HG02870 (cell line): Measurements from ENCODE around the gene TPRG1L.

Source experiments
- ATAC-seq: cut with Tn5 transposase; IDR thresholded peaks from one replicate; pipeline ENCODE4 v1.9.1; 2021; ENCODE audit warnings: mild to moderate bottlenecking, moderate library complexity; ENCODE audit not compliant: unreplicated experiment

The TPRG1L gene

DNA sequence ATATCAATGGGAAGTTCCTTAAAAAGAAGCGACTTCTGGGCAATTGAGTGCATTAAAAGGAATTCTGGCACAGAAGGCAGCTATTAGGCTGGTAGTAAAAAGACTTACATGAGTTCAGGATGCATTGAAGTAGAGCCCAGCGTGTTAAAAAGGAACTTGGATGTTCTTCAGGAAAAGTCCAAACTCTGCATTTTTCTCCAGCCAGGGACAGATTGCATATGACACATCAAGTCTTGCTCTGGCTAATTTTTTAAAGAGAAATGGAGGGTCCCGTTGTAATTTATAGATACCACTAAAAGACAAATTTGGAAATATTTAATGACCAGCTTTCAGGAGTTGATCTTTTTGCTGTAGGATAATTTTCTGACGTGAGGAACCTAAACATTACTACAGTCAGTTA, 1.2 kb downstream of the TPRG1L start:
- no peak for ATAC-seq

GRCh38 chr1:3627515-3628253, 2.9 kb downstream of the TPRG1L start:
- ATAC-seq: no peak

GRCh38 chr1:3628445-3628844, 3.6 kb downstream of the TPRG1L start:
- ATAC-seq: no peak

DNA sequence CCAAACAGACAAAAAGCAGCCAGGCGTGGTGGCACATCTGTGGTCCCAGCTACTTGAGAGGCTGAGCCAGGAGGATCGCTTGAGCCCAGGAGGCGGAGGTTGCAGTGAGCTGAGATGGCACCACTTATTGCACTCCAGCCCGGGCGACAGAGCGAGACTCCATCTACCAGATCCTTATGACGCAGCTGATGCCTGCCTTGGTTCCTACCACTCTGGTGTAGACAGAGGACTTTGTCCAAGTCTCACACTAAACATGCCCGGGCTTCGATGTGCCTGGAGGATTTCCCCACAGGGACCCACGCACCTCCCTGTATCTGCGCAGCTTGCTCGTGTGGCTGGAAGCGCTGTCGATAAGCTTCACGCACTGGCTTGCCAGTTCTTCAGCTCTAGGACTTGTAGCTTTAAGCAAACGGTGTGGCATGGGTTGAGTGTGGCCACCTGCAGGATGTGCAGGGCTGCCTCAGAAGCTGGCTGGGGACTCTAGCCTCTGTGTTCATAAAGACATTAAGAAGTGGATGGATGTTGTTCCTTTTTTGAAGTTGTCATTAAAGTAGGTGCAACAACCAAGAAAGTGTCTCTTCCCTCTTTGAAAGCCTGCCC, 4.8 kb downstream of the TPRG1L start:
- no peak for ATAC-seq

DNA sequence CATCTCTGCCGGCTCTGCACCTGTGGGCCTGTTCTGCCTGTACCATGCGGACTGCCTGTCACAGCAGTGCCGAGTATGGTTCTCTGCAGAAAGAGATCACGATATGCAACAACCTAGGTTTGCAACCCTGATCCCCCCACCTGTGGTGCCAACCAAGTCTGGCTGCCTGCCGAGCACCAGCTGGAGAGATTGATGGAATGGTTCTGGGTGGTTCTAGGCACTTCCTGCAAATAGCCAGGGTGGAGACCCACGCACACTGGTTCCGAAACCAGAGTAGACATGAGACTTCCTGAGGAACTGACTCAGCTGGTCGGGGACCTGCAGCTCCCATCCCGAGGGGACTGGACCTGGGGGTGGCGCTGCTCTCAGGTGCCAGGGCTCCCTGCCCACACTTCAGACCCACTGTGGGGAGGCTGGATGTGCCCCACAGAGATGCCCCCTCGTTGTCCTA, 5.4 kb downstream of the TPRG1L start:
- no peak for ATAC-seq

DNA sequence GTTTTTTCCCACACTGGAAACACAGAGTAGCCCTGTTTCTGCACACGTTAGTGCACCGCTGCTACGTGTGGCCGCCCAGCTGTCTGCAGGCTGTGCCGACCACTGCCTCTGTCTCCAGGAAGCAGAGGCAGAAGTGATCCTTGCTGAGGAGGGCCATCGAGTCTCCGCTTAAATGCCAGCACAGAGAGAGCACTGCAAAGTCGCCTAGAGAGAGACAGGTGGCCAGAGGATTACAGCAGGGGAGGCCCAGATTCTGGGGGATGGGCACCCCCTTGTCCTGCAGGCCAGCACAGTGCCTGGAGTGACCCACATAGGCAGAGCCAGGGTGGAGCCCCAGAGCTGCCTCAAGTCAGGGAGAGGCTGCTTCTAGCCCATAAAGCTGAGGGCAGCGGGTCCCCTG, 6.1 kb downstream of the TPRG1L start:
- ATAC-seq: no peak

DNA sequence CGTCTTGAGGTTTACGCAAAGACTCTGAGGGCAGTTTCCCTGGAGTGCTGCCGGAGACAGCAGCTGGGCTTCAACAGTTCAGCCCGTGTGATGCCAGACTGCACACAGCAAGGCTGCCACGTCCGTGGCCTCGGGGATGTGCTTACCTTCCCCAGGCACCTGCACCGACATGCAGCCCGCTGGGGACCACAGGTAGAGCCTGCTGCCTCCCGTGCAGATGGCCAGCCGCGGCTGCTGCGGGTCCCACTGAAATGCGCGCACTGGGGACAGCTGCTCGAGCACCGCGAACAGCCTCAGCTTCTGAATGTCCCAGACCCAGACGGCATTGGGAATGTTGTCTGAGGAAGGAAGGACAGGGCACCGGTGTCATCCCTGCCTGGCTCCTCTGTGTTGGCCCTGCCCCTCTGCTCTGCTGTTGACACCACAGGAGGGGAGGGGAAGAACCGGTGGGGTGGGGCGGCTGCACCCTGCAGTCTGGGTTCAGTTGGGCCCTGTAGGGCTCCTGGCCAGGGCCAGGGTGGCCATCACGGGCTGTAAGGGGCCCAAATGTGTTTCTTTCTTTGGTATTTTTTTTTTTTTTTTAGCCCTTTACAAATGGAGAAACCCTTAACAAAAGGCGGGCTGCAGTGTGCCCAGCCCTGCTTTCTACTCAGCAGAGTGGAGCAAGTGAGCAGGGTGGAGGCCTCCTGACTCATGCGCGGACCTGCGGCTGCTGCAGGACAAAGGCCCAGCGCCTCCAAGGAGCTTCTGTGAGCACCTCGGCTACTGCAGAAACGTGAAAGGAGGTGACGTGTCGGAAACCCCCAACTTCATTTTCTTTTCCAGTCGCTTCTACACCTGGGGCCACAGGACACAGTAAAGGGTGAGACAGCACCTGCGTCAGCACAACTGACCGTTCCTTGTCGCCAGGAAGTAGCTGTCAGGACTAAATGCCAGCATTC, 6.8 kb downstream of the TPRG1L start:
- no peak for ATAC-seq

DNA sequence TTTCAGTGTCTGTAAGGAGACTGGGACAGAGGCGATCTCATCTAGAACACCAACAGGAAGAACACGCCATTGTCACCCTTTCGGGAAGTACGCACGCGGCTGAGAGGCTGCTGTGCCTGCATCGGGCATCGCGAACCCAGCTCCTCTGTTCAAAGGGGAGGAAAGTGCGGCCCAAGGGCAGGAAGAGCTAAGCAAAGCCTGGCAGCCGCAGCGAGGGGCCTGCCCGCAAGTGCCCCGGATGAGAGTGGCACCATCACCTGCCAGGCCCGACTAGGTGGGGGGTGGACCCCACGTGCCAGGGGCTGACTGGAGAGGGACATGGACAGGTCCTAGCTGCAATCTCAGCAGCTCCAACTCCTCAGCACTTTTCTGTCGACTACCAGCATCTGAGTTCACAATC, 7.5 kb downstream of the TPRG1L start:
- ATAC-seq: no peak

DNA sequence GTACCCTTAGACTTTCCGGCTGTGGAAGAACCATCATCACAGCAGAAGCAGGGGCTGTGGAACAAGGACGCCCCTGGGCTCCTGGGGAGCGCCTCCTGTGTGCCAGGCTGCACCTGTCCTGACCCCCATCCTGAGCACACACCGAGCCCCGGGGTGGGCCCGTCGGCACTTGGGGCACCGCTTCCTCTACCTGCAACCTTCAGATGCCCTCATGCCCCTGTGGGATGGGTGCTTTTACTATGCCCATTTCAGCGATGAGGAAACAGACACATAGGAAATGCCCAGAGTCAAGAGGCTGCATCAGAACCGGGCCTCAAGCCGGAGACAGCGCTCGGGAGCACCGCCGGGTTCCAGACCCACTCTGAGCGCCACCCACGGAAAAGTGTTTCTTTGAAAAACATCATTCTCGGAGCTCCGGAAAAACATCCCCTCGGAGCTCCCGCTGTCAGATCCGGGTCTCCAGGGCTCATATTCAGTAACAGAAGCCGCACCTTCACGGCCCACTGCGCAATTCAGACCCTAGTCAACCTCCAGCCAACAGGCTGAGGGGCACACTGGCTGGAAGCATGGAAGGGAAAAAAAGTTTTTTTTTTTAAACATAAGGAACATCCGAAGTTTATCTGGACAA, 8.0 kb downstream of the TPRG1L start:
- no peak for ATAC-seq

DNA sequence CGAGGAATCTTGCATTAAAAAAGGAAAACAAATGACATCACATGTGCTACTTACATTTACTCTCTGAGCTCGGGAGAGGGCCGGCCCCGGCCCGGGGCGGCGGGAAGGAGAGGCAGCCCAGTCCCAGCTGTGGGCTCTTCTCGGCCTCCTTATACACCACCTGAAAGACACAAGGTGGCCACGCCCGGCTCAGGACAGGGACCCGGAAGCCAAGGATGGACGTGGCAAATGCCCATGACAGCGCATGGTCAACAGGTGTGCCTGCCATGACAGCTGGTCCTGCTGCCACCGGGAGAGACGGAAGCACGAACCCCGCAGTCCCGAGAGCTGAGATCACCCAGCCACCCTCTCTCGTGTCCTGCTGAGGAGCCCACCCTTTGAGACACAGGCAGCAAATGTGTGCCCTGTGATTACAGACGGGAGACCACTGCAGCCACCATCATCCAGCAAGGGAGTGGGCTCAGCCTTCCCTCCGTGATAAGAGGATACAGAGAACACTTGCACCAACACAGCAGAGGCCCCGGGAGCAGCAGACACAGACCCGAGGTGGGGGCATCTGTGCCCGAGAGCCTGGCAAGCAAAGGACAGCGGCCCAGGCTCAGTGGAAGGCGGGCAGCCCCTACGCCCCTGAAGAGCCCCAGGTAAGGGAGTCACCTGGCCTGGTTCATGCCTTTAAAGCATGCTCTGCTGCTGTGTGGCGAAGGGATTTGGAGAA, 8.7 kb downstream of the TPRG1L start:
- no peak for ATAC-seq

GRCh38 chr1:3634059-3634800, 9.4 kb downstream of the TPRG1L start:
- no peak for ATAC-seq

DNA sequence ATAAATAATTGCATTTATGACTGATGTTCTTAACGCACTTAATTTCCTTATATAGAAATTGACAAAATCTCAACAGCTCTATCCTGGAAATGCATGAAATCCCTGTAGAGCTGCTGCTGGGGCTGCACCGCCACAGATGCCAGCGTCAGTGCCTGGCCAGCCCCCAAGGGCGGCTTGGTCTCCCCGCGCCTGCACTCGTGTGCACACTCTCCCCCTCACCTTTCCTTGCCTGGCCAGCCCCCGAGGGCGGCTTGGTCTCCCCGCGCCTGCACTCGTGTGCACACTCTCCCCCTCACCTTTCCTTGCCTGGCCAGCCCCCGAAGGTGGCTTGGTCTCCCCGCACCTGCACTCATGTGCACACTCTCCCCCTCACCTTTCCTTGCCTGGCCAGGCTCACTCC, 11.3 kb downstream of the TPRG1L start:
- ATAC-seq: no peak

DNA sequence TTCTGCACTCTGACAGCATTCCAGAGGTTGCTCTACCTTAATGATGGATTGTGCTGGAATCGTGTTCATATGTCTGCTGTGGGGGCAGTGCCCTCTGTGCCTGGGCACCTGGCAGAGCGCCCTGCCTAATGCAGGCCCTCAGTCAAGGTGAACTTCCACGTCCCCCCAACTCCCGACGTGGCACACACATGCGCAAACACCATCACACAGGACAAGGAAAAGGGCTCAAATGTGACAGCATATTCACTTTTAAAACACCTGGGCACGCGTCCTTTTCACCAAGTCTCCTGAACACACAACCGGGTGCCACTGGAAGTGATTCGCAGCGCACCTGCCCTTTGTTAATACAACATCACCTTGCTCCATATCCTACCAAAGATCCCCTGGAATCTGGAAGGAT, 11.7 kb downstream of the TPRG1L start:
- no peak for ATAC-seq

- ATAC-seq: no peak
Measured at GRCh38 chr1:3638027-3638426, 13.2 kb downstream of the TPRG1L start.

- ATAC-seq: no peak
Measured at GRCh38 chr1:3638676-3639075, 13.9 kb downstream of the TPRG1L start.

DNA sequence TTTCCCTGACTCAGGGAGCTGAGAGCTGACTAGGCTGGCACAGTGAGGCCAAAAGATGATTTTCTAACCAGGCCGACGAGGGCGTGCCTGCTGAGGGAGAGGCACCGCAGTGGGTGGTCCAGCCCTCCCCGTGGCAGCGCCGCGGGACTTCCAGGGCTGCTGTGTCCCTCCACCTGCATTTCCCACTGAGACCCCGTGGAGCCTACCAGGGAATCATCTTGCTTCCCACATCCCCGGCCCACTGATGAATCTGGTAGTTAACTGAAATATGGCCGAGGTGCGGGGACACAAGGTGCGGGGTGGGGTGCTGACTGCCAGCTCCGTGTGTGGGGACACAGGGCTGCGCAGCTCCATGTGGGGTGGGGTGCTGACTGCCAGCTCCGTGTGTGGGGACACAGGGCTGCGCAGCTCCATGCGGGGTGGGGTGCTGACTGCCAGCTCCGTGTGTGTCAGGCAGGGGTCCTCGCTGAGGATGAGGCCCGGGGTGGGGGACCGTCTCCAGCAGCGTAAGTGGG, 14.6 kb downstream of the TPRG1L start:
- no peak for ATAC-seq

DNA sequence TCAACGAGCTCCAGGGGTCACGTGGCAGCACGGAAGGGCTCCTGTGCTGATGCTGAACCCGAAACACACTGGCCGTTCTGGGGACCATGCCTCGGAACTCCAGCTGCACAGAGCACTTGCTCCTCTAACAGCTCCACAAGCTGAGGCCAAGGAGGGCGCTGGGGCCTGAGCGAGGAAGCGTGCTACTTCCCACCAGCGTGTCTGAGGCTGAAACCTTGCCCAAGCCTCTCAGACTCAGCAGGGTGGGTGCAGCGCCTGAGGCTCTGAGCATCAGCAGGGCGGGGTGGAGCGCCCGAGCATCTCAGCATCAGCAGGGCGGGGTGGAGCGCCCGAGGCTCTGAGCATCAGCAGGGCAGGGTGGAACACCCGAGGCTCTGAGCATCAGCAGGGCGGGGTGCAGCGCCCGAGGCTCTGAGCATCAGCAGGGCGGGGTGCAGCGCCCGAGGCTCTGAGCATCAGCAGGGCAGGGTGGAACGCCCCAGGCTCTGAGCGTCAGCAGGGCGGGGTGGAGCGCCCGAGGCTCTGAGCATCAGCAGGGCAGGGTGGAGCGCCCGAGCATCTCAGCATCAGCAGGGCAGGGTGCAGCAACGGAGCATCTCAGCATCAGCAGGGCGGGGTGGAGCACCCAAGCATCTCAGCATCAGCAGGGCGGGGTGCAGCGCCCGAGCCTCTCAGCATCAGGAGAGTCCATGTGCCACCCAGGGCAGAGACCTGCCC, 15.5 kb downstream of the TPRG1L start:
- ATAC-seq: no peak

DNA sequence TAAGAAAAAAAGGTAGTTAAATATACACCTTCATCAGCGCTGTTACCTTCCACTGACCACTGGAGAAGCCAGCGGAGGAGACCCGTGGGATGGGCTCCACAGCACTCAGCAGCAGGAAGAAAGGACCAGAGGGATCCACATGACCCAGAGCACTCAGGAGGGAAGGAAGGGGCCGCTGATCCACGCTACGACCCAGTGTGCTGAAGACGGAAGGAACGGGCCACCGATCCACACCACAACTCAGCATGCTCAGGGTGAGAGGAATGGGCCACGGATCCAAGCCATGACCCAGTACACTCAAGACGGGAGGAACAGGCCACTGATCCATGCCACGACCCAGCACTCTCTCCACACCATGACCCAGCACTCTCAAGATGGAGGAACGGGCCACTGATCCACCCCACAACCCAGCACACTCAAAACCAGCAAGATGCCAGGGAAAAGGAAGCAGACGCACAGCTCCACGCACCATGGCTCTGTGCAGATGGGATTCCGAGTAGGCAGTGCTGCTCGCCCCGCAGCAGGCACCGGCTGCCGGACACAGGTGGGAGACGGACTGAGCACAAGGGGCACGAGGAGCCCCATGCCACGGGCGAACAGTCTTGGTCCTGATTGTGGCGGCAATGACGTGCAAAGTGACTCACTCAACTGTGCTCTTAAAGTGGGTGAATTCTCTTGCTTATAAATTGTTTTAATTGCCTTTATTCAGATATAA, 16.4 kb downstream of the TPRG1L start:
- ATAC-seq: no peak
